H1 (cell line): ENCODE results near the gene MANEAL. TPM values are rescaled to one million over a fixed set of nuclear protein-coding genes. Genes with fewer than 3 reads are reported as not detected.

ENCODE experiments used
- CTCF ChIA-PET: fragments of 300-600 bp; sonication (Branson Sonifier 250); formaldehyde crosslinking; loops from one replicate; lab custom pipeline; 2021; ENCODE audit not compliant: partially characterized antibody; lab: Charles Lee
- POLR2A ChIA-PET: fragments of 300-600 bp; sonication (Branson Sonifier 250); formaldehyde crosslinking; loops from one replicate; lab custom pipeline; 2021; ENCODE audit warnings: inconsistent platforms; ENCODE audit not compliant: partially characterized antibody; lab: Charles Lee
- DNase-seq, 2 experiments: peaks; one replicate each; pipeline versions ENCODE4 v3.0.0 to v3.0.0-alpha.2; 2010 to 2022; ENCODE audit warnings: low spot score in 2 of 2, low read depth in 1 of 2, mixed read lengths in 1 of 2
- FAIRE-seq: peaks from 2 replicates; lab custom pipeline; 2011; peaks lifted over from hg19 to GRCh38; lab: Jason Lieb, UNC
- H2AFZ ChIP-seq: 2 replicates; pipeline ENCODE4 v1.8.1; 2012; ENCODE audit warnings: low read length, inconsistent platforms
- H2AK5ac ChIP-seq: 2 replicates; pipeline ENCODE4 v1.6.1; 2013; ENCODE audit warnings: low read depth, low read length
- H2BK120ac ChIP-seq: replicated peaks from 2 replicates; pipeline ENCODE3; 2013; ENCODE audit warnings: low read depth, low read length, inconsistent platforms
- H2BK12ac ChIP-seq: 2 replicates; pipeline ENCODE4 v1.6.1; 2013; ENCODE audit warnings: low read depth, low read length
- H2BK15ac ChIP-seq: 2 replicates; pipeline ENCODE4 v1.6.1; 2013; ENCODE audit warnings: low read length
- H2BK20ac ChIP-seq: 2 replicates; pipeline ENCODE4 v1.6.1; 2013; ENCODE audit warnings: low read length
- H2BK5ac ChIP-seq: 2 replicates; pipeline ENCODE4 v1.6.1; 2013; ENCODE audit warnings: low read depth, low read length
- H3K14ac ChIP-seq: 2 replicates; pipeline ENCODE4 v1.6.1; 2013; ENCODE audit warnings: inconsistent platforms; ENCODE audit not compliant: insufficient read length
- H3K18ac ChIP-seq: 2 replicates; pipeline ENCODE4 v1.6.1; 2013; ENCODE audit warnings: low read length; ENCODE audit errors: extremely low read depth
- H3K23ac ChIP-seq: 2 replicates; pipeline ENCODE4 v1.6.1; 2013; ENCODE audit warnings: inconsistent platforms; ENCODE audit not compliant: insufficient read length
- H3K23me2 ChIP-seq: 2 replicates; pipeline ENCODE4 v1.6.1; 2013; ENCODE audit warnings: low read depth, low read length
- H3K27ac ChIP-seq: 2 replicates; pipeline ENCODE4 v1.6.1; 2011; ENCODE audit warnings: low read depth, low read length, inconsistent platforms
- H3K27me3 ChIP-seq, 4 experiments: replicated peaks in 1 of 4; 1 replicate in 1 of 4; 2 replicates in 3 of 4; pipeline versions ENCODE4 v1.6.1 to v1.8.1; 2011 to 2013; ENCODE audit warnings: low read length in 3 of 4, mild to moderate bottlenecking in 3 of 4, inconsistent platforms in 2 of 4, mixed read lengths in 2 of 4, moderate library complexity in 1 of 4; ENCODE audit not compliant: control insufficient read depth in 3 of 4, insufficient read depth in 3 of 4; ENCODE audit errors: extremely low read depth in 1 of 4
- H3K36me3 ChIP-seq, 4 experiments: 2 replicates each; pipeline versions ENCODE4 v1.6.1 to v1.8.1; 2011 to 2013; ENCODE audit warnings: mild to moderate bottlenecking in 4 of 4, low read length in 3 of 4, moderate library complexity in 2 of 4, control low read depth in 1 of 4, inconsistent platforms in 1 of 4; ENCODE audit not compliant: insufficient read depth in 4 of 4, control insufficient read depth in 2 of 4
- H3K4ac ChIP-seq: replicated peaks from 2 replicates; pipeline ENCODE3; 2013; ENCODE audit warnings: low read length, low read depth, mixed read lengths, inconsistent platforms; ENCODE audit not compliant: insufficient read length
- H3K4me1 ChIP-seq, 4 experiments: replicated peaks in 1 of 4; 1 replicate in 1 of 4; 2 replicates in 3 of 4; pipeline versions ENCODE4 v1.6.1 to v1.8.1; 2011 to 2013; ENCODE audit warnings: low read length in 3 of 4, inconsistent platforms in 2 of 4, mixed read lengths in 1 of 4; ENCODE audit not compliant: insufficient read depth in 4 of 4, control insufficient read depth in 3 of 4
- H3K4me2 ChIP-seq, 2 experiments: 2 replicates each; pipeline versions ENCODE4 v1.6.1 to v1.8.1; 2011 to 2013; ENCODE audit warnings: low read depth in 2 of 2, low read length in 2 of 2, control low read depth in 1 of 2, inconsistent platforms in 1 of 2, mild to moderate bottlenecking in 1 of 2; ENCODE audit not compliant: insufficient read depth in 1 of 2
- H3K4me3 ChIP-seq, 4 experiments: fragments of 200-600, 300-600 bp in 1 of 4; sonication (generic), shearing (Covaris generic), sonication (Bioruptor Twin) in 1 of 4; 2 replicates each; pipeline versions ENCODE4 v1.5.1 to v1.8.1; 2011 to 2016; ENCODE audit warnings: low read length in 4 of 4, low read depth in 3 of 4, control low read depth in 2 of 4, inconsistent platforms in 2 of 4, mild to moderate bottlenecking in 2 of 4, mixed read lengths in 1 of 4, moderate library complexity in 1 of 4; ENCODE audit not compliant: insufficient read depth in 2 of 4; ENCODE audit errors: extremely low read depth in 1 of 4
- H3K56ac ChIP-seq: replicated peaks from 2 replicates; pipeline ENCODE3; 2013; ENCODE audit warnings: low read depth, mild to moderate bottlenecking, mixed read lengths, low read length, inconsistent platforms; ENCODE audit not compliant: insufficient read length
- H3K79me1 ChIP-seq: 2 replicates; pipeline ENCODE4 v1.6.1; 2013; ENCODE audit warnings: low read depth, low read length, control low read depth
- H3K79me2 ChIP-seq, 2 experiments: 2 replicates each; pipeline versions ENCODE4 v1.6.1 to v1.8.1; 2012 to 2013; ENCODE audit warnings: low read length in 2 of 2, mild to moderate bottlenecking in 2 of 2, inconsistent platforms in 1 of 2; ENCODE audit not compliant: insufficient read depth in 2 of 2, control insufficient read depth in 1 of 2
- H3K9ac ChIP-seq, 4 experiments: replicated peaks in 1 of 4; 1 replicate in 1 of 4; 2 replicates in 3 of 4; pipeline versions ENCODE4 v1.6.1 to v1.8.1; 2011 to 2013; ENCODE audit warnings: low read depth in 3 of 4, low read length in 3 of 4, control low read depth in 2 of 4, mild to moderate bottlenecking in 2 of 4, moderate library complexity in 2 of 4, inconsistent platforms in 1 of 4; ENCODE audit errors: extremely low read depth in 1 of 4
- H3K9me3 ChIP-seq, 2 experiments: 2 replicates each; pipeline versions ENCODE4 v1.6.1 to v1.8.1; 2012 to 2013; ENCODE audit warnings: mild to moderate bottlenecking in 2 of 2, moderate library complexity in 2 of 2, control low read depth in 1 of 2, inconsistent platforms in 1 of 2, low read depth in 1 of 2, low read length in 1 of 2, mixed read lengths in 1 of 2; ENCODE audit not compliant: insufficient read depth in 2 of 2
- H4K20me1 ChIP-seq, 2 experiments: replicated peaks in 1 of 2; 2 replicates each; pipeline versions ENCODE3 to v1.8.1; 2011 to 2013; ENCODE audit warnings: inconsistent platforms in 2 of 2, low read length in 2 of 2, mild to moderate bottlenecking in 1 of 2; ENCODE audit not compliant: insufficient read depth in 2 of 2, control insufficient read depth in 1 of 2
- H4K5ac ChIP-seq: 2 replicates; pipeline ENCODE4 v1.6.1; 2013; ENCODE audit warnings: low read length, low read depth, mixed read lengths, inconsistent platforms; ENCODE audit not compliant: insufficient read length
- H4K8ac ChIP-seq: 2 replicates; pipeline ENCODE4 v1.8.0; 2013; ENCODE audit warnings: mild to moderate bottlenecking, moderate library complexity, low read length, inconsistent platforms; ENCODE audit not compliant: insufficient read depth; ENCODE audit errors: extremely low read depth
- H4K91ac ChIP-seq: replicated peaks from 2 replicates; pipeline ENCODE3; 2013; ENCODE audit warnings: low read length, mixed read lengths, inconsistent platforms; ENCODE audit not compliant: insufficient read length
- ATF3 ChIP-seq: IDR thresholded peaks from 2 replicates; pipeline ENCODE4 v1.6.1; 2011; ENCODE audit warnings: low read depth, mild to moderate bottlenecking, low read length; ENCODE audit not compliant: insufficient read depth
- BRCA1 ChIP-seq: IDR thresholded peaks from 2 replicates; pipeline ENCODE4 v1.6.1; 2012; ENCODE audit warnings: low read depth, low read length, improper control_type of control experiment
- CHD1 ChIP-seq: IDR thresholded peaks from 2 replicates; pipeline ENCODE4 v1.6.1; 2012; ENCODE audit warnings: low read depth, low read length, improper control_type of control experiment
- JUN ChIP-seq: IDR thresholded peaks from 2 replicates; pipeline ENCODE4 v1.6.1; 2011; ENCODE audit warnings: low read depth, mild to moderate bottlenecking, improper control_type of control experiment, low read length
- KDM5A ChIP-seq: fragments of 200-600 bp; IDR thresholded peaks from 2 replicates; pipeline ENCODE4 v1.7.1; 2012; ENCODE audit warnings: mild to moderate bottlenecking, low read length, inconsistent platforms, mixed read lengths
- USF2 ChIP-seq: IDR thresholded peaks from 2 replicates; pipeline ENCODE4 v1.6.1; 2011; ENCODE audit warnings: low read length, improper control_type of control experiment
- ZNF274 ChIP-seq: IDR thresholded peaks from 2 replicates; pipeline ENCODE4 v1.7.0; 2012; ENCODE audit warnings: low read length, borderline replicate concordance; ENCODE audit errors: extremely low read depth
- WGBS, 2 experiments: shearing (Covaris generic) in 1 of 2; methylation state at CpG; one replicate each; pipeline versions ENCODE4 v1.1.6 to v1.1.7; 2013 to 2015; ENCODE audit warnings: low lambda C conversion rate in 2 of 2, mixed read lengths in 2 of 2, inconsistent platforms in 1 of 2, low coverage in 1 of 2, missing lambda C conversion rate in 1 of 2; ENCODE audit not compliant: insufficient replicate concordance in 2 of 2, insufficient coverage in 1 of 2, insufficient read length in 1 of 2; ENCODE audit errors: extremely low coverage in 1 of 2, missing lambda C conversion rate in 1 of 2; 5-methylcytosine and 5-hydroxymethylcytosine counted together
- polyA plus RNA-seq, 7 experiments: library from polyadenylated mRNA; depleted of rRNA in 3 of 7; stranded (reverse) in 5 of 7; unstranded in 2 of 7; fragments of >200 nt in 5 of 7; fragments of 200-250 nt in 2 of 7; gene quantifications; 1 replicate in 5 of 7; 2 replicates in 1 of 7; 4 replicates in 1 of 7; pipeline versions ENCODE4 v1.2.1 to v1.2.3, GENCODE V29; 2011 to 2013; ENCODE audit warnings: missing spikeins in 2 of 7, mixed read lengths in 2 of 7
- total RNA-seq: library from RNA; stranded (reverse); fragmentation: NEBNext Ultra II Directional; extraction: Animal tissue kit (Norgen Biotek cat#: 25700); gene quantifications from 2 replicates; pipeline ENCODE4 v1.2.1, GENCODE V29; 2021
- TF ChIP-seq, protein P1 (sequence below): IDR thresholded peaks from 2 replicates; pipeline ENCODE4 v1.6.1; 2012; ENCODE audit warnings: low read length, inconsistent platforms

The MANEAL gene
- total and polyA plus RNA-seq, 2 of the 8 experiments (the other 6 are each of a cell fraction or from before 2014, with no cell fraction given): 4.8 to 7.2 TPM

- Histone ChIP-seq H3K56ac (no peak overlapping the region), H3K4me2 (no peak overlapping the region), H3K18ac (no peak overlapping the region), H4K8ac (no peak overlapping the region), H3K9me3 (no peaks in the 10 kb centered on the region), H3K79me2 (no peaks in the 10 kb centered on the region), H4K20me1 (no peaks in the 10 kb centered on the region), H3K23ac (no peak overlapping the region), H3K4ac (no peak overlapping the region), H2BK5ac (no peak overlapping the region), H3K4me1 (no peaks in the 10 kb centered on the region), H3K27me3 (no peaks in the 10 kb centered on the region), H3K27ac (no peak overlapping the region), H3K14ac (no peak overlapping the region), H2AK5ac (no peak overlapping the region), H3K9ac (no peak overlapping the region), H2BK15ac (no peak overlapping the region), H3K79me1 (no peaks in the 10 kb centered on the region), H2AFZ (no peak overlapping the region), H3K4me3 (no peak overlapping the region), H3K36me3 (peaks cover 7 to 28% (median 23%) of the 10 kb centered on the region in 4 experiments), H2BK12ac (no peak overlapping the region), H2BK20ac (no peak overlapping the region), H2BK120ac (no peak overlapping the region), H4K5ac (no peak overlapping the region), H3K23me2 (no peaks in the 10 kb centered on the region), H4K91ac (no peak overlapping the region)
- DNase-seq (no peak), FAIRE-seq (no peak)
- CTCF ChIA-PET: interaction anchor here (0.7 to 1.4 kb wide), 3 partner anchors 37 to 775 kb away, joined by 3 to 4 read pairs (median 3); no protein-coding TSS in a partner anchor
- 84% methylated on average over 9 of the region's 9 CpGs; no CpG with 5 or more reads in 1 of the 2 experiments for WGBS, 2 experiments
- POLR2A ChIA-PET: interaction anchor here (1.3 to 2.7 kb wide), 2 partner anchors 10 to 15 kb away, joined by 4 to 8 read pairs; partner anchors contain the start of genes C1orf122 and YRDC
- no peak for TF ChIP-seq USF2
- TF ChIP-seq, protein P1, sequence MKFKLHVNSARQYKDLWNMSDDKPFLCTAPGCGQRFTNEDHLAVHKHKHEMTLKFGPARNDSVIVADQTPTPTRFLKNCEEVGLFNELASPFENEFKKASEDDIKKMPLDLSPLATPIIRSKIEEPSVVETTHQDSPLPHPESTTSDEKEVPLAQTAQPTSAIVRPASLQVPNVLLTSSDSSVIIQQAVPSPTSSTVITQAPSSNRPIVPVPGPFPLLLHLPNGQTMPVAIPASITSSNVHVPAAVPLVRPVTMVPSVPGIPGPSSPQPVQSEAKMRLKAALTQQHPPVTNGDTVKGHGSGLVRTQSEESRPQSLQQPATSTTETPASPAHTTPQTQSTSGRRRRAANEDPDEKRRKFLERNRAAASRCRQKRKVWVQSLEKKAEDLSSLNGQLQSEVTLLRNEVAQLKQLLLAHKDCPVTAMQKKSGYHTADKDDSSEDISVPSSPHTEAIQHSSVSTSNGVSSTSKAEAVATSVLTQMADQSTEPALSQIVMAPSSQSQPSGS: no peak
- TF ChIP-seq ATF3: no peak
- TF ChIP-seq JUN: no peak
- TF ChIP-seq KDM5A: no peak
- no peak for TF ChIP-seq CHD1
- TF ChIP-seq BRCA1: no peak
- no peak for TF ChIP-seq ZNF274
Observed at GRCh38 chr1:37822906-37823815, 29.5 kb downstream of the MANEAL start.
